B cell (primary cell): ENCODE data around the gene PLD4. TPM values are rescaled to one million over a fixed set of nuclear protein-coding genes. Genes with fewer than 3 reads are reported as not detected.

Experiments used
- ATAC-seq: fragments of 200-7000 bp; cut with Tn5 transposase; one replicate; pipeline ENCODE4 v1.10.0; 2021; ENCODE audit warnings: low read depth, mild to moderate bottlenecking, moderate number of reproducible peaks, moderate library complexity
- CTCF ChIA-PET: fragments of 350-600 bp; sonication (Branson Sonifier 250); formaldehyde crosslinking; loops from one replicate; lab custom pipeline; 2021; ENCODE audit warnings: antibody characterized with exemption, inconsistent platforms; lab: Charles Lee
- POLR2A ChIA-PET: fragments of 350-600 bp; sonication (Branson Sonifier 250); formaldehyde crosslinking; loops from one replicate; lab custom pipeline; 2021; ENCODE audit warnings: antibody characterized with exemption; lab: Charles Lee
- DNase-seq: peaks from one replicate; pipeline ENCODE4 v3.0.0; 2013
- H2AFZ ChIP-seq: 2 replicates; pipeline ENCODE4 v1.6.1; 2012; ENCODE audit warnings: mild to moderate bottlenecking, low read depth, low read length; ENCODE audit not compliant: insufficient read depth, poor library complexity, severe bottlenecking
- H3K27ac ChIP-seq, 2 donors: 1 replicate in 1 of 2; 2 replicates in 1 of 2; pipeline ENCODE4 v1.5.1; 2012 to 2013; ENCODE audit warnings: low read length in 2 of 2, mild to moderate bottlenecking in 2 of 2, moderate library complexity in 1 of 2
- H3K27me3 ChIP-seq, 4 experiments: fragments of 200-600 bp in 1 of 4; sonication (generic) in 1 of 4; replicated peaks in 1 of 4; 1 replicate in 2 of 4; 2 replicates in 2 of 4; pipeline versions ENCODE4 v1.6.1 to v1.7.0; 2013 to 2016; ENCODE audit warnings: low read length in 3 of 4, mild to moderate bottlenecking in 2 of 4, mixed read lengths in 1 of 4, moderate library complexity in 1 of 4; ENCODE audit not compliant: insufficient read depth in 4 of 4, control insufficient read depth in 3 of 4; ENCODE audit errors: control extremely low read depth in 1 of 4
- H3K36me3 ChIP-seq, 2 experiments: replicated peaks in 1 of 2; 1 replicate in 1 of 2; 2 replicates in 1 of 2; pipeline versions ENCODE4 v1.6.1 to v1.7.1; 2013; ENCODE audit warnings: low read length in 1 of 2; ENCODE audit not compliant: insufficient read depth in 2 of 2, control insufficient read depth in 1 of 2; ENCODE audit errors: control extremely low read depth in 1 of 2, extremely low read depth in 1 of 2
- H3K4me1 ChIP-seq, 2 donors: fragments of 200-600 bp in 1 of 2; sonication (generic) in 1 of 2; 1 replicate in 1 of 2; 2 replicates in 1 of 2; pipeline versions ENCODE4 v1.5.1 to v1.6.1; 2013 to 2017; ENCODE audit warnings: low read length in 2 of 2; ENCODE audit not compliant: control insufficient read depth in 2 of 2, insufficient read depth in 2 of 2
- H3K4me2 ChIP-seq: replicated peaks from 2 replicates; pipeline ENCODE3; 2012; ENCODE audit warnings: mild to moderate bottlenecking, low read depth, low read length; ENCODE audit not compliant: poor library complexity, severe bottlenecking
- H3K4me3 ChIP-seq, 5 experiments: fragments of 200-600 bp in 1 of 5; sonication (generic) in 1 of 5; 1 replicate in 3 of 5; 2 replicates in 2 of 5; pipeline versions ENCODE4 v1.5.1 to v1.7.0; 2011 to 2016; ENCODE audit warnings: low read length in 4 of 5, mild to moderate bottlenecking in 4 of 5, low read depth in 2 of 5, control low read depth in 1 of 5, moderate library complexity in 1 of 5; ENCODE audit not compliant: insufficient read depth in 1 of 5; ENCODE audit errors: control extremely low read depth in 1 of 5, extremely low read depth in 1 of 5
- H3K79me2 ChIP-seq: fragments of 200-600 bp; sonication (generic); one replicate; pipeline ENCODE4 v1.6.0; 2016; ENCODE audit warnings: low read length; ENCODE audit not compliant: control insufficient read depth, insufficient read depth
- H3K9ac ChIP-seq: fragments of 200-600 bp; sonication (generic); 2 replicates; pipeline ENCODE4 v1.6.1; 2017; ENCODE audit warnings: mild to moderate bottlenecking, low read length, moderate library complexity
- H3K9me3 ChIP-seq, 3 donors: one replicate each; pipeline versions ENCODE4 v1.6.1 to v1.7.1; 2013; ENCODE audit warnings: low read length in 2 of 3; ENCODE audit not compliant: control insufficient read depth in 2 of 3, insufficient read depth in 1 of 3; ENCODE audit errors: control extremely low read depth in 1 of 3
- H4K20me1 ChIP-seq: 2 replicates; pipeline ENCODE4 v1.6.0; 2012; ENCODE audit warnings: mild to moderate bottlenecking, low read length; ENCODE audit not compliant: insufficient read depth, control insufficient read depth, poor library complexity, severe bottlenecking
- H3K27ac Mint-ChIP-seq: one replicate; pipeline ENCODE4 v1.8.0; 2021; ENCODE audit warnings: mixed read lengths
- H3K27me3 Mint-ChIP-seq: one replicate; pipeline ENCODE4 v1.8.0; 2021; ENCODE audit warnings: mixed read lengths
- H3K4me1 Mint-ChIP-seq: one replicate; pipeline ENCODE4 v1.8.0; 2021; ENCODE audit warnings: mixed read lengths
- H3K4me3 Mint-ChIP-seq: one replicate; pipeline ENCODE4 v1.8.0; 2021; ENCODE audit warnings: mixed read lengths
- H3K9me3 Mint-ChIP-seq: one replicate; pipeline ENCODE4 v1.8.0; 2022; ENCODE audit warnings: mixed read lengths; ENCODE audit not compliant: insufficient read depth
- CTCF ChIP-seq: fragments of 200-600 bp; IDR thresholded peaks from one replicate; pipeline ENCODE4 v1.8.0; 2022; ENCODE audit warnings: antibody characterized with exemption, mild to moderate bottlenecking
- EZH2 ChIP-seq: IDR thresholded peaks from 2 replicates; pipeline ENCODE4 v1.6.1; 2012; ENCODE audit warnings: borderline replicate concordance, low read depth, mild to moderate bottlenecking, moderate library complexity, low read length; ENCODE audit not compliant: insufficient read depth, poor library complexity, severe bottlenecking
- WGBS: methylation state at CpG from one replicate; pipeline ENCODE4 v1.1.5; 2013; ENCODE audit warnings: missing lambda C conversion rate; ENCODE audit not compliant: insufficient coverage; 5-methylcytosine and 5-hydroxymethylcytosine counted together
- intact Hi-C: fragments of 100-400 bp; cut with micrococcal nuclease; formaldehyde crosslinking; loops from one replicate; pipeline ENCODE4 v1.10.0; 2022
- polyA plus RNA-seq: library from polyadenylated mRNA; depleted of rRNA; stranded (reverse); fragments of >200 nt; gene quantifications from 2 replicates; pipeline ENCODE4 v1.2.3, GENCODE V29; 2012
- total RNA-seq, 2 donors: library from RNA; stranded (reverse); fragments of 120-200 nt in 1 of 2; gene quantifications; 1 replicate in 1 of 2; 2 replicates in 1 of 2; pipeline versions ENCODE4 v1.2.3 to v1.2.4, GENCODE V29; 2013 to 2022

The PLD4 gene
- total and polyA plus RNA-seq, 2 donors (not counting 1 experiment from before 2014, with no cell fraction given) = 49.9 to 79.7 TPM

GRCh38 chr14:104927432-104927816 is 2.7 kb downstream of the PLD4 start:
- Mint-ChIP-seq H3K4me3 (peak overlapping the region; percentile 86), H3K27ac (peak overlapping the region; percentile 90)

More at GRCh38 chr14:104927432-104927816, 2.7 kb downstream of the PLD4 start:
- intact Hi-C loops = no loop called here
- H4K20me1 ChIP-seq = peaks cover 34% of the 10 kb centered on the region
- Mint-ChIP-seq H3K9me3 (no peaks in the 10 kb centered on the region), H3K27me3 (no peaks in the 10 kb centered on the region), H3K4me1 (peaks cover 60% of the 10 kb centered on the region)
- no peak overlapping the region for H3K27ac ChIP-seq
- ChIA-PET CTCF (no interaction called here), POLR2A (interaction anchor here (1.0 kb wide), 1 partner anchor 32 kb away, joined by 3 read pairs; no protein-coding TSS in a partner anchor)
- peak overlapping the region; percentile 73 for H3K9ac ChIP-seq
- peak overlapping the region; percentile 97 for H3K4me2 ChIP-seq
- no peak for DNase-seq
- TF ChIP-seq EZH2 = no peak
- TF ChIP-seq CTCF = no peak
- H3K36me3 ChIP-seq = peaks cover 0 to 35% of the 10 kb centered on the region in 2 experiments
- H3K4me1 ChIP-seq = peaks cover 52 to 62% of the 10 kb centered on the region in 2 donors
- H3K79me2 ChIP-seq = peaks cover 42% of the 10 kb centered on the region
- no peak for ATAC-seq
- H2AFZ ChIP-seq = no peak overlapping the region
- H3K27me3 ChIP-seq = no peaks in the 10 kb centered on the region
- peaks cover 0 to 11% (median 0%) of the 10 kb centered on the region in 3 donors for H3K9me3 ChIP-seq
- 77% methylated on average over 10 of the region's 10 CpGs for WGBS
- peak overlapping the region in 4 of 5 experiments; percentile 53 to 74 (median 60) for H3K4me3 ChIP-seq
